22Rv1 (cell line): ENCODE measurements around the gene UGT2A2.

ENCODE experiments used
- ZFX ChIP-seq: fragments of 450-650 bp; IDR thresholded peaks from 2 replicates; pipeline ENCODE4 v1.6.1; 2017; ENCODE audit warnings: antibody characterized with exemption, borderline replicate concordance
- TF ChIP-seq, protein P1 (sequence below): fragments of 450-650 bp; IDR thresholded peaks from 2 replicates; pipeline ENCODE4 v1.5.1; 2017; ENCODE audit warnings: mild to moderate bottlenecking

DNA sequence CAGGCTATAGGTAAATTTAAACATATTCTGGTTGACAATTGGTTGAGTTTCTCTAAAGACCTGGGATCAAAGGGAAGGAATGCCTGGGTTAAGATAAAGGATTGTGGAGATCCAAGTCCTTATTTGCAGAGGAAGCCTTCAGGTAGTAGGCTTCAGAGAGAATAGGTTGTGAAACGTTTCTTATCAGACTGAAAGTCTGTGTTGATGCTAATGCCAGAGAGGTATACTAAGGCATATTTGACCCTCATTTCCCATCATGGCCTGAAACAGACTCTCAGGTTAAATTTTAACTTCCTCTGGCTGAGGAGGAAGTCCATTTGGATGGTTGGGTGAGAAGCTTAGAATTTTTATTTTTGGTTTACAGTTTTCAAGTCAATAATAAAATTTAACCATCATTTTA, 48.1 kb downstream of the UGT2A2 start:
- TF ChIP-seq, protein P1, sequence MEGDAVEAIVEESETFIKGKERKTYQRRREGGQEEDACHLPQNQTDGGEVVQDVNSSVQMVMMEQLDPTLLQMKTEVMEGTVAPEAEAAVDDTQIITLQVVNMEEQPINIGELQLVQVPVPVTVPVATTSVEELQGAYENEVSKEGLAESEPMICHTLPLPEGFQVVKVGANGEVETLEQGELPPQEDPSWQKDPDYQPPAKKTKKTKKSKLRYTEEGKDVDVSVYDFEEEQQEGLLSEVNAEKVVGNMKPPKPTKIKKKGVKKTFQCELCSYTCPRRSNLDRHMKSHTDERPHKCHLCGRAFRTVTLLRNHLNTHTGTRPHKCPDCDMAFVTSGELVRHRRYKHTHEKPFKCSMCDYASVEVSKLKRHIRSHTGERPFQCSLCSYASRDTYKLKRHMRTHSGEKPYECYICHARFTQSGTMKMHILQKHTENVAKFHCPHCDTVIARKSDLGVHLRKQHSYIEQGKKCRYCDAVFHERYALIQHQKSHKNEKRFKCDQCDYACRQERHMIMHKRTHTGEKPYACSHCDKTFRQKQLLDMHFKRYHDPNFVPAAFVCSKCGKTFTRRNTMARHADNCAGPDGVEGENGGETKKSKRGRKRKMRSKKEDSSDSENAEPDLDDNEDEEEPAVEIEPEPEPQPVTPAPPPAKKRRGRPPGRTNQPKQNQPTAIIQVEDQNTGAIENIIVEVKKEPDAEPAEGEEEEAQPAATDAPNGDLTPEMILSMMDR = no peak
- no peak for TF ChIP-seq ZFX
